Adipocyte (in vitro differentiated cells): ENCODE data around the gene PLEKHH3.

ENCODE experiments used
- DNase-seq: peaks from one replicate; pipeline ENCODE4 v3.0.0-alpha.2; 2015; ENCODE audit warnings: low read depth
- H3K27me3 ChIP-seq: replicated peaks from 2 replicates; pipeline ENCODE4 v1.7.0; 2013; ENCODE audit warnings: mild to moderate bottlenecking, low read length, moderate library complexity; ENCODE audit not compliant: control insufficient read depth, insufficient read depth
- H3K36me3 ChIP-seq: 2 replicates; pipeline ENCODE4 v1.7.0; 2013; ENCODE audit warnings: low read length, mild to moderate bottlenecking, moderate library complexity; ENCODE audit not compliant: control insufficient read depth, insufficient read depth, severe bottlenecking
- H3K4me1 ChIP-seq: 2 replicates; pipeline ENCODE4 v1.7.0; 2013; ENCODE audit warnings: mild to moderate bottlenecking, low read length, moderate library complexity; ENCODE audit not compliant: control insufficient read depth, insufficient read depth
- H3K4me3 ChIP-seq: 2 replicates; pipeline ENCODE4 v1.7.0; 2013; ENCODE audit warnings: mild to moderate bottlenecking, low read length, moderate library complexity
- H3K9ac ChIP-seq: 2 replicates; pipeline ENCODE4 v1.7.0; 2013; ENCODE audit warnings: mild to moderate bottlenecking, low read length, moderate library complexity
- H3K9me3 ChIP-seq: 2 replicates; pipeline ENCODE4 v1.7.0; 2013; ENCODE audit warnings: mild to moderate bottlenecking, low read length, moderate library complexity; ENCODE audit not compliant: control insufficient read depth

Gene PLEKHH3

GRCh38 chr17:42676424-42677011 lies at the start of gene PLEKHH3:
PLEKHH3 (minus strand) TSS chr17:42676994; CDS start chr17:42676563, 431 bp downstream.
- no peaks in the 10 kb centered on the region for H3K27me3 ChIP-seq
- H3K9ac ChIP-seq, result peak within 1 kb of the TSS; percentile 97
- H3K4me3 ChIP-seq, result peak within 1 kb of the TSS; percentile 98
- peaks cover 21% of the 10 kb centered on the region for H3K36me3 ChIP-seq
- H3K4me1 ChIP-seq, result peaks cover 44% of the 10 kb centered on the region
- no peak for DNase-seq
- no peaks in the 10 kb centered on the region for H3K9me3 ChIP-seq

GRCh38 chr17:42725143-42725542 lies 48.3 kb upstream of the PLEKHH3 start:
- no peaks in the 10 kb centered on the region for H3K9me3 ChIP-seq
- no peaks in the 10 kb centered on the region for H3K4me1 ChIP-seq
- H3K36me3 ChIP-seq, result peaks cover 74% of the 10 kb centered on the region
- no peak overlapping the region for H3K4me3 ChIP-seq
- no peaks in the 10 kb centered on the region for H3K27me3 ChIP-seq
- DNase-seq, result no peak
- H3K9ac ChIP-seq, result no peak overlapping the region

GRCh38 chr17:42723636-42724035 lies 46.8 kb upstream of the PLEKHH3 start:
- Histone ChIP-seq H3K36me3 (peaks cover 79% of the 10 kb centered on the region), H3K9ac (no peak overlapping the region), H3K4me1 (no peaks in the 10 kb centered on the region), H3K9me3 (no peaks in the 10 kb centered on the region), H3K4me3 (no peak overlapping the region), H3K27me3 (no peaks in the 10 kb centered on the region)
- DNase-seq, result no peak

GRCh38 chr17:42720996-42721583 lies 44.3 kb upstream of the PLEKHH3 start:
- Histone ChIP-seq H3K9me3 (no peaks in the 10 kb centered on the region), H3K36me3 (peaks cover 89% of the 10 kb centered on the region)
- peak; percentile 92 for DNase-seq

GRCh38 chr17:42709561-42709960 lies 32.8 kb upstream of the PLEKHH3 start:
- no peaks in the 10 kb centered on the region for H3K9me3 ChIP-seq
- H3K4me1 ChIP-seq, result no peaks in the 10 kb centered on the region
- H3K4me3 ChIP-seq, result no peak overlapping the region
- no peak overlapping the region for H3K9ac ChIP-seq
- H3K27me3 ChIP-seq, result no peaks in the 10 kb centered on the region
- DNase-seq, result no peak
- peaks cover 94% of the 10 kb centered on the region for H3K36me3 ChIP-seq

More at GRCh38 chr17:42720996-42721583, 44.3 kb upstream of the PLEKHH3 start:
- Histone ChIP-seq H3K4me1 (no peaks in the 10 kb centered on the region), H3K27me3 (no peaks in the 10 kb centered on the region), H3K4me3 (no peak overlapping the region), H3K9ac (no peak overlapping the region)

- Histone ChIP-seq H3K4me3 (no peak overlapping the region), H3K4me1 (no peaks in the 10 kb centered on the region), H3K36me3 (peaks cover 94% of the 10 kb centered on the region), H3K27me3 (no peaks in the 10 kb centered on the region), H3K9ac (no peak overlapping the region), H3K9me3 (no peaks in the 10 kb centered on the region)
- DNase-seq, result no peak
These were observed 31.8 kb upstream of the PLEKHH3 start for GRCh38 chr17:42708588-42708987.

GRCh38 chr17:42706732-42707131 lies 29.9 kb upstream of the PLEKHH3 start:
- DNase-seq, result no peak
- Histone ChIP-seq H3K4me1 (no peaks in the 10 kb centered on the region), H3K9ac (no peak overlapping the region), H3K4me3 (no peak overlapping the region), H3K9me3 (no peaks in the 10 kb centered on the region), H3K27me3 (no peaks in the 10 kb centered on the region), H3K36me3 (peaks cover 95% of the 10 kb centered on the region)

- Histone ChIP-seq H3K36me3 (peaks cover 96% of the 10 kb centered on the region), H3K9ac (no peak overlapping the region), H3K4me1 (no peaks in the 10 kb centered on the region), H3K9me3 (no peaks in the 10 kb centered on the region), H3K27me3 (no peaks in the 10 kb centered on the region), H3K4me3 (no peak overlapping the region)
- no peak for DNase-seq
These were observed 28.2 kb upstream of the PLEKHH3 start for GRCh38 chr17:42704837-42705494.

GRCh38 chr17:42704490-42704836 lies 27.7 kb upstream of the PLEKHH3 start:
- H3K4me3 ChIP-seq, result no peak overlapping the region
- H3K4me1 ChIP-seq, result peaks cover under 1% of the 10 kb centered on the region
- H3K36me3 ChIP-seq, result peaks cover 91% of the 10 kb centered on the region
- DNase-seq, result no peak
- H3K9me3 ChIP-seq, result no peaks in the 10 kb centered on the region
- H3K9ac ChIP-seq, result no peak overlapping the region
- H3K27me3 ChIP-seq, result no peaks in the 10 kb centered on the region

GRCh38 chr17:42702446-42702845 lies 25.7 kb upstream of the PLEKHH3 start:
- H3K9me3 ChIP-seq, result no peaks in the 10 kb centered on the region
- DNase-seq, result no peak
- H3K36me3 ChIP-seq, result peaks cover 74% of the 10 kb centered on the region
- H3K4me3 ChIP-seq, result no peak overlapping the region
- H3K9ac ChIP-seq, result no peak overlapping the region
- H3K27me3 ChIP-seq, result no peaks in the 10 kb centered on the region
- H3K4me1 ChIP-seq, result peaks cover 8% of the 10 kb centered on the region

GRCh38 chr17:42700586-42701289 lies 23.9 kb upstream of the PLEKHH3 start:
- no peak overlapping the region for H3K4me3 ChIP-seq
- H3K4me1 ChIP-seq, result peaks cover 8% of the 10 kb centered on the region
- peaks cover 66% of the 10 kb centered on the region for H3K36me3 ChIP-seq
- DNase-seq, result no peak
- no peaks in the 10 kb centered on the region for H3K9me3 ChIP-seq
- H3K9ac ChIP-seq, result no peak overlapping the region
- no peaks in the 10 kb centered on the region for H3K27me3 ChIP-seq
